GM19025 (cell line): Measurements from ENCODE around the gene ANXA7.
"Not testable (repeated sequence)": the region's sequence is repeated elsewhere in the genome, so short reads cannot be mapped to it uniquely, and the experiment has no call there.

ENCODE experiments used
- ATAC-seq: cut with Tn5 transposase; IDR thresholded peaks from one replicate; pipeline ENCODE4 v1.9.1; 2021; ENCODE audit warnings: mild to moderate bottlenecking, low read depth, moderate library complexity; ENCODE audit not compliant: unreplicated experiment

ANXA7 gene

DNA sequence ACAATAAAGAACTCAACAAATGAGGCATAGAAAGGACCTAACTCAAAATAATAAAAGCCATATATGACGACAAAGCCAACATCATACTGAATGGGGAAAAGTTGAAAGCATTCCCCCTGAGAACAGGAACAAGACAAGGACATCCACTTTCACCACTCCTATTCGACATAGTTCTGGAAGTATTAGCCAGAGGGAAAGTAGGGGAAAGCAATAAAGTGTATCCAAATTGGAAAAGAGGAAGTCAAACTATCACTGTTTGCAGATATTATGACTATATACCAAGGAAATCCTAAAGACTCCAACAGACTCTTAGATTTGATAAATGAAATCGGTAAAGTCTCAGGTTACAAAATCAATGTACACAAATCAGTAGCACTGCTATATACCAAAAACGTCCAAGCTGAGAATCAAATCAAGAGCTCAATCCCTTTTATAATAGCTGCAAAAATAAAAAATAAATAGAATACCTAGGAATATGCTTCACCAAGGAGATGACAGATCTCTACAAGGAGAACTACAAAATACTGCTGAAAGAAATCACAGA lies 4.8 kb downstream of the ANXA7 start:
- no peak for ATAC-seq

DNA sequence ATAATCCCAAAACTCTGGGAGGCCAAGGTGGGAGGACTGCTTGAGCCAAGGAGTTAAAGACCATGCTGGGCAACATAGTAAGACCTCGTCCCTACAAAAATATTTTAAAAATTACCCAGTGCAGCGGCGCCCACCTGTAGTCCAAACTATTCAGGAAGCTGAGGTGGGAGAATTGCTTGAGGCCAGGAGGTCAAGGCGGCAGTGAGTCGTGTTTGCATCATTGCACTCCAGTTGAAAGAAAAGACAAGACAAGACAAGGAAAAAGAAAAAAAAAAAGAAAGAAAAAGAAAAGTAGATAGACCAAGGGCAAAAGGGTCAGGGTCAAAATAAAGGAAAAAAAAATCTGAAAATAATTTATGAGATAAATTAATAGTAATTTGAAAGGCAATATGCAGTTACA lies 5.8 kb downstream of the ANXA7 start:
- ATAC-seq: no peak

- no peak for ATAC-seq
Observed at GRCh38 chr10:73407495-73407894, 6.4 kb downstream of the ANXA7 start.

GRCh38 chr10:73406846-73407245 lies 7.0 kb downstream of the ANXA7 start:
- no peak for ATAC-seq

- ATAC-seq: no peak
Observed at GRCh38 chr10:73405556-73405955, 8.3 kb downstream of the ANXA7 start.

DNA sequence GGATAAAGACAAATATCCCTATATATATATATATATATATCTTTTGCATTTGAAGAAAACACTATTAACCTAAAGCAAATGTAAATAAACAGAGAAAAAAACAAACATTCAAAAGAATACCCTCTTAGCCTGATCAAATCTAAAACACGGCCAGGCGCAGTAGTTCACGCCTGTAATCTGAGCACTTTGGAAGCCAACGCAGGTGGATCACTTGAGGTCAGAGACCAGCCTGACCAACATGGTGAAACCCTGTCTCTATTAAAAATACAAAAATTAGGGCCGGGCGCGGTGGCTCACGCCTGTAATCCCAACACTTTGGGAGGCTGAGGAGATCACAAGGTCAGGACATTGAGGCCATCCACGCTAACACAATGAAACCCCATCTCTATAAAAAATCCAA lies 9.2 kb downstream of the ANXA7 start:
- no peak for ATAC-seq

GRCh38 chr10:73401636-73402035 lies 12.2 kb downstream of the ANXA7 start:
- ATAC-seq: no peak

- no peak for ATAC-seq
Observed at GRCh38 chr10:73399063-73399462, 14.8 kb downstream of the ANXA7 start.

- no peak for ATAC-seq
Observed at GRCh38 chr10:73398024-73398423, 15.8 kb downstream of the ANXA7 start.

DNA sequence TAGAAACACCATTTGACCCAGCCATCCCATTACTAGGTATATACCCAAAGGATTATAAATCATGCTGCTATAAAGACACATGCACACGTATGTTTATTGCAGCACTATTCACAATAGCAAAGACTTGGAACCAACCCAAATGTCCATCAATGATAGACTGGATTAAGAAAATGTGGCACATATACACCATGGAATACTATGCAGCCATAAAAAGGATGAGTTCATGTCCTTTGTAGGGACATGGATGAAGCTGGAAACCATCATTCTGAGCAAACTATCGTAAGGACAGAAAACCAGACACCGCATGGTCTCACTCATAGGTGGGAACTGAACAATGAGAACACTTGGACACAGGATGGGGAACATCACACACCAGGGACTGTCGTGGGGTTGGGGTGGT lies 19.5 kb downstream of the ANXA7 start:
- ATAC-seq: not testable (repeated sequence)

GRCh38 chr10:73388228-73388627 lies 25.6 kb downstream of the ANXA7 start:
- ATAC-seq: no peak

DNA sequence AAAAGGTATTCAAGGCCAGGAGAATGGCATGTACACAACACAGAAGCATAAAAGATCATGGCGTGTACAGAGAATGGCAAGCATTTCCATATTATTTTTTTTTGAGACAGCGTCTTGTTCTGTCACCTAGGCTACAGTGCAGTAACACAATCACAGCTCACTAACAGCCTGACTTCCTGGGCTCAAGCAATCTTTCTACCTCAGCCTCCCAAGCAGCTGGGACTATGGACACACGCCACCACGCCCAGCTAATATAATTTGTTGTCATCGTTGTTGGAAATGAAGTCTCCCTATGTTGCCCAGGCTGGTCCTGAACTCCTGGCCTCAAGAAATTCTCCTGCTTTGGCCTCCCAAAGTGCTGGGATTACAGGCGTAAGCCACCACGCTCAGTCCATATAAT lies 27.3 kb downstream of the ANXA7 start:
- no peak for ATAC-seq

DNA sequence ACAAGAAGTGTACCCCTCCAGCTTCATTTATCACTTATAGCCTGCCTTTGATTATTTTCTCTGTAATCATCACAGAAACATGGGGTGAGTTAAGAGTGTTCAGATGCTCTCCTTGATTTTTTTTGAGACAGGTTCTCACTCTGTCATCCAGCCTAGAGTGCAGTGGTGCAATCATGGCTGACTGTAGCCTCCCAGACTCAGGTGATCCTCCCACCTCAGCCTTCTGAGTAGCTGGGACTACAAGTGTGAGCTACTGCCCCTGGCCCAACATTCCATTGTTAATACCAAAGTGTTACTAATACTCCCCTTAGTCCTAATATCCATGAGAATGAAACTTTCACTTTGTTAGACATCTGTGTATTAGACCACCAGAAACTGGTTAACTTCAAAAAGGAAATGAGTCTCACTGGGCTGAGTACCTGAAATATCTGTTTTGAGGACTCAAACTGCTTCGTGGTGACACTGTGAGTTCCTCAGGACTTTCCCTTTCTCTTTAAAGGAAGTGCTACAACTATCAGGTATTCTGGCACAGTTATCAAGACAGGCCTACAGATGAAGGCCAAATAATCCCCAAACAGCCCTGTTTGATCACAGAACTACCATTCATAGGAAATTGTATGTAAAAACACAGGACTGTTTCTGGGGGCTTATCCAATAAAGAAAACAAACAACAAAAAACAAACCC lies 34.7 kb downstream of the ANXA7 start:
- ATAC-seq: no peak

- no peak for ATAC-seq
Observed at GRCh38 chr10:73376679-73377078, 37.2 kb downstream of the ANXA7 start.

DNA sequence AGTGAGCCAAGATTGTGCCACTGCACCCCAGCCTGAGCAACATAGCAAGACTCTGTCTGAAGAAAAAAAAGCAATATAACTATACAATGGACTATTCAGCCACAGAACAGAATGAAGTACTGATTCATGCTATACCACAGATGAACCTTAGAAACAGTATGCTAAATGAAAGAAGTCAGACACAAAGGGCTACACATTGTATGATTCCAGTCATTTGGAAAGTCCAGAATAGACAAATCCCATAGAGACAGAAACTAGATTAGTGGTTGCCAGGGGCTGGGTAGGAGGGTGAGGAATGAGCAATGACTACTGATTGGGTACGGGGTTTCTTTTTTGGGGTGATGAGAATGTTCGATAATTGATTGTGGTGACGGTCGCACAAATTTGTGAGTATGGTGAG lies 45.6 kb downstream of the ANXA7 start:
- no peak for ATAC-seq

DNA sequence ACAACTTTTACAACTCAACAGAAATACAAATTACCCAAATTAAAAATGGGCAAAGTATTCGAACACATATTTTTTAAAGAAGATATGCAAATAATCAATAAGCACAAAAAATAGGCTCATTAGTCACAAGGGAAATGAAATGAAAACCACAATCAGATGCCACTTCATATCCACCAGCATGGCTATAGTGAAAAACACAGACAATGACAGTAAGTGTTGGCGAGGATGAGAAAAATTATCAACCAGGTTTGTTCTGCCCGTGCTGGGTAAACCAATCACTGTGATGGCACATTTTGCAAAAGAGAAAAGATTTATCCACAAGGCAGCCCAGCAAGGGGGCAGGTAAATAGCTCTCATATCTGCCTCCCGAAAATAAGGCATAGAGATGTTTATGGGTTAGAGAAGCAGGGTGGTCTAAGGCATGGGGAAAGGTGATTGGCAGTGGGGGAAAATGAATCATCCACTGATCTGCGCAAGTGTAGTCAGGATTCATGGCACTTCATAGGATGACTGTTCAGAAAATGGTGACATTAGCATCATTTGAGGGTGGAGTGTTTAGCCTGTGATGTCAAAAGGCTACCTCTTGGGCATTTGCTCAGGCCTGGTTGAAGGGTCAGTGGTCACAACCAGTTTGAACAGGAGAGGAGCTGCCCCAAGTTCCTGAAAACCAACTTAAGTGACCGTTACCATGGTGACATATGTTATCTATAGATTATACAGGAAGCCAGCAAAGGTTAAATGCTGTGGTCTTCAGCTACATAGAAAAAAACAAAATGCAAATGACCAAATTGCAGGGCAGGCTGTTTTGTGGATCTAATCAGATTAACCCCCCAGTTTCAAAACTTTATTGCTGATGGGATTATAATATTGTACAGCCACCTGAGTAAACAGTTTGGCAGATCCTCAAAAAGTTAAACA lies 47.2 kb downstream of the ANXA7 start:
- no peak for ATAC-seq

DNA sequence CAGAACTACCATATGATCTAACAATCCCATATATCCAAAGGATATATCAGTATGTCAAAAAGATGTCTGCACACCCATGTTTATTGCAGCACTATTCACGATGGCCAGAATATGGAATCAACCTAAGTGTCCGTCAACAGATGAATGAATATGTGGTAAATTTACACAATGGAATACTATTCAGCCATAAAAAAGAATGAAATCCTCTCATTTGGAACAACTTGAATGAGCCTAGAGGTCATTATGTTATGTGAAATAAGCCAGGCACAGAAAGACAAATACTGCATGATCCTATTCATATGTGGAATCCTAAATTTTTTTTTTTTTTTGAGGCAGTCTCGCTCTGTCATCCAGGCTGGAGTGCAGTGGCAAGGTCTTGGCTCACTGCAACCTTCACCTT lies 48.9 kb downstream of the ANXA7 start:
- ATAC-seq: no peak

- ATAC-seq: no peak
Observed at GRCh38 chr10:73359492-73359891, 54.4 kb downstream of the ANXA7 start.

DNA sequence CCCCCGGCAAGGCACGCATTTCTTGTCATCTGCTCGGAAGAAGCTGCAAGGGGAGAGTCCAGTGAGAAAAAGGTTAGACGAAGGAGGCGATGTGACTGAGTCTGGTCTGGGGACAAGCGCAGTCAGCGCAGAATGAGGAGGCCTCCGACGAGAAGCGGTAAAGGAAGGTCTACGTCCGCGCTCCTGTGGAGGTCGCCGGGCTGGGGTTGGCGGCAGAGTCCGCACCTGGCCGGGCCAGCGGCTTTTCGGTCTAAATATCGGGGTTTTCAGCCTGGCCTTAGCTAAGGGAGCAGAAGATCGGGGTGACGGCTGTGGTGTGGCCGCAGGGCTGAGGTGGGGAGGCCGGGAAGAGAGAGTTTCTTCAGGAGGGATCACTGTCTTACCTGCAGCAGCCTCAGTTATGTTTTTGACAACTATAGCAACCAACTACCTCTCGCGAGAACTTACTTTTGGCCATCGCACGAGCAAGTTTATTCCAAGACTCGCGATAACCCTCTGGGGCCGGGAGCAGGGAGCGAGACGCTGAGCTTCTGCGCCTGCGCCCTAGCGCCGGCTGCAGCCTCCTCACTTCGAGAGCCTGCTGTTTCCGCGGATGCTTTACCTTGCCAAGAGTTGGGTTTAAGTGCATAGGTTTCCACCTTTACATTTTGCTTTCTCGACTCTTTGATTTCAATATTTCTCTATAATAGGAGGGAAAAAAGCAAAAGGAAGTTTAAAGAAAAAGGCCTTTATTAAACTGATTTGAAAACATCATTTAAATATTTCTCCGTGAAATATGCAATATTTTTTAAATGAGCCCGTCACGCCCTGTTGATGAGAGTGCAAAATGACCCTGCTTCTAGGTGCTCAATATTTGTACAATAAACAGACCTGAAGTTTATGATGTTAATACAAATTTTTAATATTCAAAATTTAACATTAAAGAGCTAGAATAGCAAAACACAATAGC lies 55.3 kb downstream of the ANXA7 start, which contains the start of gene CFAP70:
TSS of gene CFAP70 (minus strand) at position 534 of the 949 bp plus-strand sequence. CDS start 4,068 bp downstream, outside the sequence.
- peak; percentile 85 for ATAC-seq

DNA sequence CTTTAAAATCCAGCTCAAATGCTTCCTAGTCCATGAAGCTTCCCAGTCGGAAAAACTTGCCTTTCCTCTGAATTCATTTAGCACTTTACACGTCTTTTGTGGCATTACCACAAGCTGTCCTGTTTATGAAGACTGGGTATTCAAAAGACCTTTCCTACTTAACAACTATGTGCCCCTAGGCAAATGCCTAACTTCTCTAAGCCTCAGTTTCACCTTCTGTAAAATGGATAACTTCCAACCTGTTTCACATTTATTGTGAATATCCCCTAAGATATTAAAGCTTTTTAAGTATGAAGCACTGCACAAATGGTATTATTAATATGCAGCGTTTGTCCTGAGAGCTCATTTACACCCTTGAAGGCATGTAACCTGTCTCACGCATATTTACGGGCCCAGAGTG lies 56.0 kb downstream of the ANXA7 start:
- no peak for ATAC-seq
